SU-DHL-6 (cell line): ENCODE results near the gene ARID3C.

Experiments
- H2AFZ ChIP-seq: fragments of 200-600 bp; sonication (generic); 2 replicates; pipeline ENCODE4 v1.6.1; 2014; ENCODE audit warnings: low read depth, mild to moderate bottlenecking, moderate library complexity, mixed read lengths, antibody characterized with exemption, low read length; ENCODE audit not compliant: severe bottlenecking
- H3F3A ChIP-seq: fragments of 200-600 bp; shearing (Covaris generic); 2 replicates; pipeline ENCODE4 v1.6.0; 2016; ENCODE audit warnings: antibody characterized with exemption, mild to moderate bottlenecking; ENCODE audit not compliant: insufficient read depth
- H3K27ac ChIP-seq: fragments of 200-600 bp; sonication (generic); 2 replicates; pipeline ENCODE4 v1.5.1; 2016; ENCODE audit warnings: low read depth, mild to moderate bottlenecking, low read length, moderate library complexity, mixed read lengths
- H3K27me3 ChIP-seq: fragments of 200-600 bp; sonication (generic), shearing (Covaris generic); 2 replicates; pipeline ENCODE4 v1.6.0; 2014; ENCODE audit warnings: mild to moderate bottlenecking, low read length
- H3K36me3 ChIP-seq: fragments of 200-600 bp; sonication (generic); 2 replicates; pipeline ENCODE4 v1.6.1; 2014; ENCODE audit warnings: mild to moderate bottlenecking, low read length, mixed read lengths
- H3K4me2 ChIP-seq: fragments of 300-600, 200-600 bp; shearing (Covaris generic), sonication (generic); 2 replicates; pipeline ENCODE4 v1.6.0; 2014; ENCODE audit warnings: low read length, low read depth, mild to moderate bottlenecking; ENCODE audit not compliant: poor library complexity, severe bottlenecking
- H3K4me3 ChIP-seq: fragments of 200-600 bp; sonication (generic); 2 replicates; pipeline ENCODE4 v1.5.1; 2014; ENCODE audit warnings: antibody characterized with exemption, low read length, mild to moderate bottlenecking, mixed read lengths; ENCODE audit not compliant: insufficient read depth, poor library complexity, severe bottlenecking
- H3K79me2 ChIP-seq: fragments of 200-600 bp; sonication (generic); 2 replicates; pipeline ENCODE4 v1.6.1; 2014; ENCODE audit warnings: mild to moderate bottlenecking, low read length, moderate library complexity; ENCODE audit not compliant: insufficient read depth
- H3K9ac ChIP-seq: fragments of 200-600 bp; sonication (generic); 2 replicates; pipeline ENCODE4 v1.7.0; 2014; ENCODE audit warnings: mild to moderate bottlenecking, low read length
- H3K9me2 ChIP-seq: fragments of 200-600 bp; sonication (generic); replicated peaks from 2 replicates; pipeline ENCODE4 v1.6.1; 2014; ENCODE audit warnings: low read length; ENCODE audit not compliant: insufficient read depth
- H3K9me3 ChIP-seq: fragments of 200-600 bp; sonication (generic); 2 replicates; pipeline ENCODE4 v1.6.1; 2014; ENCODE audit warnings: low read length, mixed read lengths; ENCODE audit not compliant: insufficient read depth
- H4K20me1 ChIP-seq: fragments of 200-600 bp; sonication (generic); 2 replicates; pipeline ENCODE4 v1.6.1; 2014; ENCODE audit warnings: low read depth, mild to moderate bottlenecking, antibody characterized with exemption, low read length, moderate library complexity, mixed read lengths
- CTCF ChIP-seq: fragments of 200-600 bp; sonication (generic); IDR thresholded peaks from one replicate; pipeline ENCODE4 v1.5.1; 2017; ENCODE audit warnings: antibody characterized with exemption, mild to moderate bottlenecking, low read length, moderate library complexity; ENCODE audit not compliant: insufficient read depth, poor library complexity, severe bottlenecking
- EZH2phosphoT487 ChIP-seq: fragments of 200-600 bp; sonication (generic), shearing (Covaris generic); conservative IDR thresholded peaks from 2 replicates; pipeline ENCODE4 v1.6.1; 2018; ENCODE audit warnings: mild to moderate bottlenecking, antibody characterized with exemption, low read length, moderate library complexity, mixed read lengths

Gene ARID3C

GRCh38 chr9:34585946-34586669 is 42.8 kb downstream of the ARID3C start:
- Histone ChIP-seq H3K4me2 (no peak overlapping the region), H2AFZ (no peak overlapping the region), H3F3A (no peaks in the 10 kb centered on the region), H3K9me2 (no peaks in the 10 kb centered on the region), H3K9ac (no peak overlapping the region), H3K36me3 (no peaks in the 10 kb centered on the region), H3K27ac (no peak overlapping the region), H3K4me3 (no peak overlapping the region), H3K79me2 (no peaks in the 10 kb centered on the region), H3K9me3 (no peaks in the 10 kb centered on the region), H4K20me1 (no peaks in the 10 kb centered on the region), H3K27me3 (no peaks in the 10 kb centered on the region)
- TF ChIP-seq EZH2phosphoT487 (no peak), CTCF (no peak)

GRCh38 chr9:34584970-34585369 is 43.9 kb downstream of the ARID3C start:
- Histone ChIP-seq H3K27ac (no peak overlapping the region), H3K9me3 (no peaks in the 10 kb centered on the region), H3K9ac (no peak overlapping the region), H3K79me2 (no peaks in the 10 kb centered on the region), H4K20me1 (no peaks in the 10 kb centered on the region), H3K9me2 (no peaks in the 10 kb centered on the region), H3K36me3 (no peaks in the 10 kb centered on the region), H3K27me3 (no peaks in the 10 kb centered on the region), H3F3A (no peaks in the 10 kb centered on the region), H3K4me2 (no peak overlapping the region), H3K4me3 (no peak overlapping the region), H2AFZ (no peak overlapping the region)
- TF ChIP-seq EZH2phosphoT487 (no peak), CTCF (no peak)

DNA sequence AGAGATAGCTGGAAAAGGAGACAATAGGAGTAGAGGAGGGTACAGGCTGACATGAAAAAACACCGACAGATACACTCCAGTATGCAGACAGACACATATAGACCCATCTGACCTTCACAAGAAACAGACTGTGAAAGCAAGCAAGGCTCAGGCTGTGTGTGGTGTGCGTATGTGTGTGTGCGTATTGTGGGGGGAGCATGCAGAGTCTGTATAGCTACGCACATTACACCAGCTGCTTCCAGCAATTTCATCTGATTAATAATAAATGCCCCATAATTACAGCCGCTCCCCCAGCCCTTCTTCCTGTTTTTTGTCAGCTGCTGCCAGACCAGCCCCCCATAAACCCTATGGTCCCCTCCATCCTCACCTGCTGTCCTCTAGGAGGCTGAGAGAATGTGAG is 46.1 kb downstream of the ARID3C start:
- Histone ChIP-seq H3K27me3 (no peaks in the 10 kb centered on the region), H3K9ac (no peak overlapping the region)

More for the DNA sequence above, 46.1 kb downstream of the ARID3C start:
- H3F3A ChIP-seq = no peaks in the 10 kb centered on the region
- no peak overlapping the region for H3K4me3 ChIP-seq
- H2AFZ ChIP-seq = no peak overlapping the region
- H3K9me2 ChIP-seq = no peaks in the 10 kb centered on the region
- H3K27ac ChIP-seq = no peak overlapping the region
- TF ChIP-seq CTCF (no peak), EZH2phosphoT487 (no peak)
- no peaks in the 10 kb centered on the region for H3K79me2 ChIP-seq
- no peak overlapping the region for H3K4me2 ChIP-seq
- H3K9me3 ChIP-seq = no peaks in the 10 kb centered on the region
- no peaks in the 10 kb centered on the region for H4K20me1 ChIP-seq
- H3K36me3 ChIP-seq = no peaks in the 10 kb centered on the region
